Aorta (tissue), 5 donors: Measurements from ENCODE around the gene VARS2. TPM values are rescaled to one million over a fixed set of nuclear protein-coding genes. Genes with fewer than 3 reads are reported as not detected.

Experiments
- ATAC-seq: fragments of 200-7000 bp; cut with Tn5 transposase; one replicate; pipeline ENCODE4 v1.9.1; 2022; ENCODE audit warnings: moderate library complexity; ENCODE audit not compliant: low FRiP score
- DNase-seq, 2 donors: peaks; one replicate each; pipeline ENCODE4 v3.0.0-alpha.2; 2020
- H3K27ac ChIP-seq, 2 donors: one replicate each; pipeline ENCODE4 v1.5.1; 2013; ENCODE audit warnings: low read length in 2 of 2, mild to moderate bottlenecking in 2 of 2, moderate library complexity in 2 of 2, control low read depth in 1 of 2, inconsistent platforms in 1 of 2, low read depth in 1 of 2
- H3K27me3 ChIP-seq, 2 donors: one replicate each; pipeline ENCODE4 v1.6.1; 2013; ENCODE audit warnings: control low read depth in 1 of 2, low read length in 1 of 2, mild to moderate bottlenecking in 1 of 2, moderate library complexity in 1 of 2; ENCODE audit not compliant: insufficient read depth in 2 of 2, control insufficient read depth in 1 of 2
- H3K36me3 ChIP-seq, 2 donors: one replicate each; pipeline ENCODE4 v1.6.1; 2013; ENCODE audit warnings: control low read depth in 1 of 2, low read length in 1 of 2, mild to moderate bottlenecking in 1 of 2; ENCODE audit not compliant: insufficient read depth in 2 of 2, control insufficient read depth in 1 of 2
- H3K4me1 ChIP-seq, 2 donors: one replicate each; pipeline ENCODE4 v1.6.1; 2013; ENCODE audit warnings: low read length in 2 of 2, control low read depth in 1 of 2, mild to moderate bottlenecking in 1 of 2, moderate library complexity in 1 of 2; ENCODE audit not compliant: insufficient read depth in 2 of 2, control insufficient read depth in 1 of 2
- H3K4me3 ChIP-seq, 2 donors: one replicate each; pipeline ENCODE4 v1.5.1; 2013; ENCODE audit warnings: low read length in 2 of 2, control low read depth in 1 of 2, mild to moderate bottlenecking in 1 of 2
- H3K9me3 ChIP-seq: one replicate; pipeline ENCODE4 v1.6.1; 2013; ENCODE audit warnings: mild to moderate bottlenecking, low read length; ENCODE audit not compliant: control insufficient read depth
- WGBS, 2 donors: extraction: QIAGEN DNeasy Blood & Tissue Kit; methylation state at CpG; one replicate each; pipeline ENCODE4 v1.1.7; 2013; 5-methylcytosine and 5-hydroxymethylcytosine counted together
- intact Hi-C, 2 donors: fragments of 100-400 bp; cut with DNase I; formaldehyde crosslinking; loops; one replicate each; pipeline versions ENCODE4 v1.14.2 to v1.15.0; 2022
- polyA plus RNA-seq, 2 donors: library from polyadenylated mRNA; stranded (reverse); fragments of 200-250 nt; gene quantifications; one replicate each; pipeline ENCODE4 v1.2.3, GENCODE V29; 2013
- total RNA-seq, 2 donors: library from RNA; stranded (reverse); fragmentation: NEBNext Ultra II Directional; extraction: Animal tissue kit (Norgen Biotek cat#: 25700); gene quantifications; one replicate each; pipeline ENCODE4 v1.2.1, GENCODE V29; 2021
- donor health status: healthy with polysubstance abuse.
- donor health status: Bipolar disorder and iron deficiency.
- donor health status: DM: no; HTN: no; CAD: no.
- donor health status: DM: no; HTN: no; CAD: no.
- donor health status: DM: yes; HTN: yes; CAD: no.

Gene VARS2
- total and polyA plus RNA-seq, 4 donors, result 9.6 to 65.7 (median 17.5) TPM

DNA sequence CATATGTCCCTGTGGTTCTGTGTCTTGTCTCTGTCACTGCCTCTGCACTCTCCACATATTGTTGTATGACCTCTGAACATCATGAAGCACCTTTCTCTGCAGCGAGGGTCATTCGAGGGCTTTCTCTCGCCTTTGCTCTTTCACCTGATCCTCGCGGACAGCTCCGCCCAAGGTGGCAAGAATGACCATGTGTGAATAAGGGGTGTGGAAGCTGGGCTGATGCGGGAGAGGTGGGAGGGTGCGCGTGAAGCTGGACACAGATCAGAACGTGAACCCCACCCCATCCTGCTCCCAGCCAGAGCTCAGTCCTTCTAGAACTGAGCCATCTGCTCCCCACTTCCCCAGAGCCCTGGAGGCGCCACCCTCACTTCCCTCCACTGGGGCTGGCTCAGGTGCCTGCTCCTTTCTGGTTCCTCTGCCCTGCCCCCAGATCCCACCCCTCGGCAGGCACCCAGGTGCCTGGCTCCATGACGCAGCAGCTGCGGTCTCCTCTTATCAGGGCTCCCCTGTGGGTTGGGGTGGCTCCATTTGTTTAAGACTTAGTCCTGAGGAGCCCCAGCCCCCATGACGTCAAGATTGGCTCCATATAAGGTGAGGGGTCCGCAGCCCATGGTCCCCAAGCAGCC is 26.4 kb downstream of the VARS2 start, which contains the start of gene MUCL3:
Gene MUCL3, plus strand, starts transcription at position 613 of the 626 bp plus-strand sequence. CDS start 27 bp downstream, outside the sequence.
- Histone ChIP-seq H3K27ac (no peak within 1 kb of the TSS), H3K9me3 (no peaks in the 10 kb centered on the region), H3K27me3 (no peaks in the 10 kb centered on the region), H3K4me3 (no peak within 1 kb of the TSS), H3K4me1 (no peaks in the 10 kb centered on the region), H3K36me3 (no peaks in the 10 kb centered on the region)
- ATAC-seq (no peak), DNase-seq (no peak)
- WGBS, 2 donors, result 75 to 77% methylated on average over 15 to 16 of the region's 16 CpGs
- intact Hi-C loops, result no loop called here

DNA sequence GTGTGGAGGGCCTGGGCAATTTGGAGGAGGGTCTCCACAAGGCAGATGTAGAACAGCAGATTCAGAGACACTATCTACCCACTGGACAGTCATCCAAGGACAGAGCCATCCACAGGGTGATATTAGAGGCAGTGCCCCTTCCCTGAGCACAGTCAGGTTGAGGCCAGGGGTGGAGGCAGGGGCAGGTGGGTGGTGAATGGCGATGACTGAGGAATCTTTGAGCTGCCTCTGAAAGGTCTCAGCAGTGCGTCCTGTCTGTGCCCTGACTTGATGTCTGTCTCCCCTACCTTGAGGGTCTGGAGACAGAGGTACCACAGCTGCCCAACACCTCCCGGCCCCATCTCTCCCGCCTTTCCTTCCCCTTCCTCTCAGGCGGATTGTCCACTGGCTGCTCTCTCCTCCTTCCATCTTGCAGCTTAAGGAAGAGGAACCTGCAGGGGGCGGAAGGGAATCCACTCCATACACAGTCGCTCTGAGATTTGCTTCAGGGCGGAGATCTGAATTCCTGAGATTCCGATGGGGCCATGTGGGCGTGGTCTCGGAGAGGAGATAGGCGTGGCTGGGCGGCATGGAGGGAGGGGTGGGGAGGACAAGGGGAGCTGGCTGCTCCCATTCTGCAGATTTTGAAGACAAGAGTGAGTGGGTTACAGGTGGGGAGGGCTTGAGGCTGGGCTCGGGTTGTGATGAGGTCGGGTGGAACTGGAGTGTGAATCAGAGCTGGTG is 28.5 kb downstream of the VARS2 start:
- ATAC-seq (peak; percentile 53), DNase-seq (peak; percentile 79 to 89)
- Histone ChIP-seq H3K27me3 (no peaks in the 10 kb centered on the region), H3K4me3 (no peak overlapping the region), H3K36me3 (no peaks in the 10 kb centered on the region), H3K27ac (no peak overlapping the region), H3K9me3 (no peaks in the 10 kb centered on the region), H3K4me1 (no peaks in the 10 kb centered on the region)
- 17 to 18% methylated on average over 15 of the region's 15 CpGs for WGBS, 2 donors
- intact Hi-C loops, result no loop called here

DNA sequence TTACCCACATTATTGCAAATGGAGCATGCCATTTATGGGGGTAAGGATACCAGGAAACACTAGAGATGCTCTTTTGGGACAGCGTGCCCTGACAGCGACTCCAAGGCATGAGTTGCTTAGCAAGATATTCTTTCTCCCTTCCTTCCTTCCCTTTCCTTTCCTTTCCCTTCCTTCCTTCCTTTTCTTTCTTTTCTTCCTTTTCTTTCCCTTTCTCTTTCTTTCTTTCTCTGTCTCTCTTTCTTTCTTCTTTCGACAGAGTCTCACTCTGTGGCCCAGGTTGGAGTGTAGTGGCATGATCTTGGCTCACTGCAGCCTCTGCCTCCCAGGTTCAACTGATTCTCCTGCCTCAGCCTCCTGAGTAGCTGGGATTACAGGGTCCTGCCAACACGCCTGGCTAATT is 30.0 kb downstream of the VARS2 start:
- WGBS, 2 donors, result 92 to 94% methylated on average over 4 of the region's 4 CpGs
- intact Hi-C loops, result no loop called here
- DNase-seq, result no peak

DNA sequence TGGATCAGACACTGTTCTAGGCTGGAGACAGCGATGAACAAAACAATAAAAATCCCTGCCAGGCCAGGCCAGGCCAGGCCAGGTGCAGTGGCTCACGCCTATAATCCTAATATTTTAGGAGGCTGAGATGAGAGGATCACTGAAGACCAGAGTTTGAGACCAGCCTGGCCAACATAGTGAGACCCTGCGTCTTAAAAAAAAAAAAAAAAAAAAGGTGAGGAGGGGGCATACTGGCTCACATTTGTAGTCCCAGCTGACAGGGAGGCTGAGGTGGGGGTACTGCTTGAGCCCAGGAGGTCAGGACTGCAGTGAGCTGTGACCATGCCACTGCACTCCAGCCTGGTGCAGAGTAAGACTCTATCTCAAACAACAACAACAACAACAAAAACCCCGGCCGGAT is 31.2 kb downstream of the VARS2 start:
- H3K27ac ChIP-seq, result no peak overlapping the region
- intact Hi-C loops, result no loop called here
- DNase-seq, result no peak
- H3K4me3 ChIP-seq, result no peak overlapping the region
- no peaks in the 10 kb centered on the region for H3K9me3 ChIP-seq
- 79 to 85% methylated on average over 5 of the region's 5 CpGs for WGBS, 2 donors
- H3K36me3 ChIP-seq, result no peaks in the 10 kb centered on the region
- no peaks in the 10 kb centered on the region for H3K4me1 ChIP-seq
- no peaks in the 10 kb centered on the region for H3K27me3 ChIP-seq
- no peak for ATAC-seq

More for the DNA sequence above, 30.0 kb downstream of the VARS2 start:
- H3K27ac ChIP-seq, result no peak overlapping the region
- no peaks in the 10 kb centered on the region for H3K4me1 ChIP-seq
- H3K4me3 ChIP-seq, result no peak overlapping the region
- H3K9me3 ChIP-seq, result no peaks in the 10 kb centered on the region
- H3K27me3 ChIP-seq, result no peaks in the 10 kb centered on the region
- no peak for ATAC-seq
- H3K36me3 ChIP-seq, result no peaks in the 10 kb centered on the region

DNA sequence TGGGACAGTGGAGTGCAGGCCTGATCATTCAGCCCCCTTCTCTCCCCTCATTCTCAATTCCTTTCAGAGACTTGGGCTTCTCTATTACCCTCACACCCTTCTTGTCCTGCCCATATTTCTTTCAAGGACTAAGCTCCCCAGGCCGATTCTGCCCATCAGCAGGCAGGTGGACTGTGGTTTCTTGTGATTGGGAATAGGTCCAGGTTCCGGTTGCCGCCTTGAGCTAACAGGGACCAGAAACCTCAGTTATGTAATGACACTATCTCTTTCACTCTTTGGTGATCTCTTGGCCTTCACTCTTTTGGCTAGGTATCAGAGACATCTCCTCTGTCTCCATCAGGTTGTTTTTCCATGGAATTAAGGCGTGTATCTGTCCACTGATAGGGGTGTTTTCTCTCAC is 33.2 kb downstream of the VARS2 start:
- Histone ChIP-seq H3K27me3 (no peaks in the 10 kb centered on the region), H3K9me3 (no peaks in the 10 kb centered on the region), H3K4me1 (no peaks in the 10 kb centered on the region), H3K36me3 (no peaks in the 10 kb centered on the region), H3K27ac (no peak overlapping the region), H3K4me3 (no peak overlapping the region)
- ATAC-seq, result no peak
- intact Hi-C loops, result no loop called here
- DNase-seq, result no peak
- 83 to 84% methylated on average over 4 of the region's 4 CpGs for WGBS, 2 donors

DNA sequence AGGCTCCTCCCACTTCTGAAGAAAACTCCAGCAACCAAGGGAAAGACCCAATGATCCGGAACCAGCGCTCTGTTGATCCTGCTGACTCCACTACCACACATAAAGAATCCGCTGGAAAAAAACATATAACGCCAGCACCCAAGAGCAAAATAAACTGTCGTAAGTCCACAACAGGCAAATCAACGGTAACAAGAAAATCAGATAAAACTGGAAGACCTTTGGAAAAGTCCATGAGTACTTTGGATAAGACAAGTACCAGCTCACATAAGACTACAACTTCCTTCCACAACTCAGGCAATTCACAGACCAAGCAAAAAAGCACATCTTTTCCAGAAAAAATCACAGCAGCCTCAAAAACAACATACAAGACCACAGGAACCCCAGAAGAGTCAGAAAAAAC is 34.8 kb downstream of the VARS2 start:
- H3K4me1 ChIP-seq, result no peaks in the 10 kb centered on the region
- intact Hi-C loops, result no loop called here
- H3K36me3 ChIP-seq, result no peaks in the 10 kb centered on the region
- WGBS, 2 donors, result 88 to 90% methylated on average over 6 of the region's 6 CpGs
- ATAC-seq, result no peak
- no peak overlapping the region for H3K4me3 ChIP-seq
- H3K9me3 ChIP-seq, result no peaks in the 10 kb centered on the region
- no peak for DNase-seq
- H3K27me3 ChIP-seq, result no peaks in the 10 kb centered on the region
- no peak overlapping the region for H3K27ac ChIP-seq

DNA sequence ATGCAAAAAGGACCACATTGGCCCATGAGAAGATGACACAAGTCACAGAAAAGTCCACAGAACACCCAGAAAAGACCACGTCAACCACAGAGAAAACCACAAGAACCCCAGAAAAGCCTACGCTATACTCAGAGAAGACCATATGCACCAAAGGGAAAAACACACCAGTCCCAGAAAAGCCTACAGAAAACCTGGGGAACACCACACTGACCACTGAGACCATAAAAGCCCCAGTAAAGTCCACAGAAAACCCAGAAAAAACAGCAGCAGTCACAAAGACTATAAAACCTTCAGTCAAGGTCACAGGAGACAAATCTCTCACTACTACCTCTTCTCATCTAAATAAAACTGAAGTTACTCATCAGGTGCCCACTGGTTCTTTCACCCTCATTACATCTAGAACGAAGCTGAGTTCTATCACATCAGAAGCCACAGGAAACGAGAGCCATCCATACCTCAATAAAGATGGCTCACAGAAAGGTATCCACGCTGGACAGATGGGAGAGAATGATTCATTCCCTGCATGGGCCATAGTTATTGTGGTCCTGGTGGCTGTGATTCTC is 38.0 kb downstream of the VARS2 start:
- ATAC-seq (no peak), DNase-seq (no peak)
- Histone ChIP-seq H3K4me3 (no peak overlapping the region), H3K9me3 (no peaks in the 10 kb centered on the region), H3K36me3 (no peaks in the 10 kb centered on the region), H3K4me1 (no peaks in the 10 kb centered on the region), H3K27me3 (no peaks in the 10 kb centered on the region), H3K27ac (no peak overlapping the region)
- intact Hi-C loops, result no loop called here
- 84 to 85% methylated on average over 5 of the region's 5 CpGs for WGBS, 2 donors

DNA sequence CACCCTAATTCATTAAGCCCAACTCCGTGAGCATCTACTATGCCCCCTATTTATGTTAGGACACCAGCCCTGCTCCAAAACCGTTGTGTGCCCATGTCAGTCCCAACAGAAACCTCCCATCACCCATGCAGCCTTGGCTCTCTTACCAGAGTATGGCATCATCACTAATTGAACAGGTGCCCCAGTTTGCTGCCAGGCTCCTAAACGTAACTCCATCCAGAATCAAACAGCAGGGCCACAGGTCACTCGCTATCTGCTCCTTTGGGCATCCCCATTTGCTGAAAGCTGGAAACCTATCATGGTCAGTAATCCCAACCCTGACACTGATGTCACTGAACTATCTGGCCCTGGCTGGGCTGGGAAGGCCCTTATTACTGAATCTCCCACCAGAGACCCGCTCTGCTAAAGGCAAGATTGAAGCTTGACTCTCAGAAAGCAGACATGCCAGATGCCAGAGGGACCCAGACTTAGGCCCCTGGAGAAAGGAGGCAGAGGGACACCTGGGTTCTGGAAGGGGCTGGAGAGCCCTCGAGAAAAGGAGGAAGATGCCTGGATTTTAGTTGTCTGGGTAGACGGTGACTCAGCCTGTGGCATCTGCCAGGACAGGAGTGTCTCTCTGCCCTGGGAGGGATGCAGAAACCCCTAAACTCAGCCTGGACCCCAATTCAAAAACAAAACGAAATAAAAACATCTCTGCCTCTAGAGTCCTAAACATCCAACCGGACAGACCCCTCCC is 40.8 kb downstream of the VARS2 start:
- Histone ChIP-seq H3K4me1 (no peaks in the 10 kb centered on the region), H3K27me3 (no peaks in the 10 kb centered on the region), H3K4me3 (no peak overlapping the region), H3K36me3 (no peaks in the 10 kb centered on the region), H3K27ac (no peak overlapping the region), H3K9me3 (no peaks in the 10 kb centered on the region)
- intact Hi-C loops, result no loop called here
- ATAC-seq (no peak), DNase-seq (no peak)
- WGBS, 2 donors, result 67 to 74% methylated on average over 9 of the region's 9 CpGs
